Measurements from ENCODE around the gene KLF8.

The KLF8 gene

GRCh38 chrX:56268888-56269287, 36.7 kb downstream of the KLF8 start:
- Mint-ChIP-seq H3K36me3 (peaks cover 18% of the 10 kb centered on the region), H3K4me1 (no peaks in the 10 kb centered on the region), H3K27ac (no peak overlapping the region), H3K27me3 (no peaks in the 10 kb centered on the region), H3K4me3 (no peak overlapping the region), H3K9me3 (no peaks in the 10 kb centered on the region)
- ATAC-seq (ENCODE audit: low read depth) (no peak), DNase-seq (ENCODE audit: low spot score in 2 of 2) (no peak)

- Mint-ChIP-seq H3K4me1 (peaks cover 5% of the 10 kb centered on the region), H3K4me3 (no peak overlapping the region), H3K9me3 (no peaks in the 10 kb centered on the region), H3K27me3 (no peaks in the 10 kb centered on the region), H3K36me3 (peaks cover 16% of the 10 kb centered on the region), H3K27ac (no peak overlapping the region)
- ATAC-seq (ENCODE audit: low read depth) (no peak), DNase-seq (ENCODE audit: low spot score in 2 of 2) (no peak)
Measured at GRCh38 chrX:56278692-56279091, 46.5 kb downstream of the KLF8 start.

GRCh38 chrX:56279863-56280262, 47.7 kb downstream of the KLF8 start:
- DNase-seq (ENCODE audit: low spot score in 2 of 2): no peak
- Mint-ChIP-seq H3K4me3 (no peak overlapping the region), H3K4me1 (no peaks in the 10 kb centered on the region), H3K27me3 (no peaks in the 10 kb centered on the region), H3K36me3 (peaks cover 18% of the 10 kb centered on the region), H3K9me3 (no peaks in the 10 kb centered on the region), H3K27ac (no peak overlapping the region)
- ATAC-seq (ENCODE audit: low read depth): no peak

GRCh38 chrX:56281789-56282188, 49.6 kb downstream of the KLF8 start:
- Mint-ChIP-seq H3K36me3 (peaks cover 20% of the 10 kb centered on the region), H3K27me3 (no peaks in the 10 kb centered on the region), H3K9me3 (no peaks in the 10 kb centered on the region), H3K4me3 (no peak overlapping the region), H3K27ac (no peak overlapping the region), H3K4me1 (no peaks in the 10 kb centered on the region)
- no peak for ATAC-seq (ENCODE audit: low read depth)
- DNase-seq (ENCODE audit: low spot score in 2 of 2): no peak

- Mint-ChIP-seq H3K36me3 (peaks cover 24% of the 10 kb centered on the region), H3K27ac (no peak overlapping the region), H3K4me1 (no peaks in the 10 kb centered on the region)
Measured at GRCh38 chrX:56284269-56284668, 52.1 kb downstream of the KLF8 start.

GRCh38 chrX:56288608-56289007, 56.5 kb downstream of the KLF8 start:
- ATAC-seq (ENCODE audit: low read depth): no peak
- no peak overlapping the region for H3K4me3 Mint-ChIP-seq

More at GRCh38 chrX:56284269-56284668, 52.1 kb downstream of the KLF8 start:
- DNase-seq (ENCODE audit: low spot score in 2 of 2) (no peak), ATAC-seq (ENCODE audit: low read depth) (no peak)
- Mint-ChIP-seq H3K27me3 (no peaks in the 10 kb centered on the region), H3K4me3 (no peak overlapping the region), H3K9me3 (no peaks in the 10 kb centered on the region)

GRCh38 chrX:56289449-56289848, 57.3 kb downstream of the KLF8 start:
- DNase-seq (ENCODE audit: low spot score in 2 of 2) (no peak), ATAC-seq (ENCODE audit: low read depth) (no peak)
- Mint-ChIP-seq H3K4me1 (no peaks in the 10 kb centered on the region), H3K36me3 (peaks cover 18% of the 10 kb centered on the region), H3K4me3 (no peak overlapping the region), H3K9me3 (peaks cover 3% of the 10 kb centered on the region), H3K27ac (no peak overlapping the region), H3K27me3 (no peaks in the 10 kb centered on the region)

More at GRCh38 chrX:56288608-56289007, 56.5 kb downstream of the KLF8 start:
- Mint-ChIP-seq H3K4me1 (no peaks in the 10 kb centered on the region), H3K27ac (no peak overlapping the region), H3K27me3 (no peaks in the 10 kb centered on the region), H3K9me3 (no peaks in the 10 kb centered on the region), H3K36me3 (peaks cover 20% of the 10 kb centered on the region)
- DNase-seq (ENCODE audit: low spot score in 2 of 2): no peak

GRCh38 chrX:56308726-56309125, 76.6 kb downstream of the KLF8 start:
- Mint-ChIP-seq H3K27me3 (no peaks in the 10 kb centered on the region), H3K27ac (no peak overlapping the region), H3K4me1 (no peaks in the 10 kb centered on the region), H3K4me3 (no peak overlapping the region), H3K9me3 (peaks cover 7% of the 10 kb centered on the region), H3K36me3 (peaks cover 40% of the 10 kb centered on the region)
- ATAC-seq (ENCODE audit: low read depth) (no peak), DNase-seq (ENCODE audit: low spot score in 2 of 2) (no peak)

- no peak overlapping the region for H3K4me3 Mint-ChIP-seq
- H3K36me3 Mint-ChIP-seq: peaks cover 38% of the 10 kb centered on the region
- H3K27ac Mint-ChIP-seq: no peak overlapping the region
- ATAC-seq (ENCODE audit: low read depth) (no peak), DNase-seq (ENCODE audit: low spot score in 2 of 2) (no peak)
- H3K4me1 Mint-ChIP-seq: peaks cover 2% of the 10 kb centered on the region
- H3K27me3 Mint-ChIP-seq: no peaks in the 10 kb centered on the region
- H3K9me3 Mint-ChIP-seq: peaks cover 7% of the 10 kb centered on the region
Measured at GRCh38 chrX:56309881-56310280, 77.7 kb downstream of the KLF8 start.

- peaks cover 7% of the 10 kb centered on the region for H3K9me3 Mint-ChIP-seq
- H3K36me3 Mint-ChIP-seq: peaks cover 36% of the 10 kb centered on the region
- H3K4me1 Mint-ChIP-seq: peaks cover 2% of the 10 kb centered on the region
- H3K27me3 Mint-ChIP-seq: no peaks in the 10 kb centered on the region
- H3K27ac Mint-ChIP-seq: no peak overlapping the region
- DNase-seq (ENCODE audit: low spot score in 2 of 2) (no peak), ATAC-seq (ENCODE audit: low read depth) (no peak)
- no peak overlapping the region for H3K4me3 Mint-ChIP-seq
Measured at GRCh38 chrX:56310581-56310980, 78.4 kb downstream of the KLF8 start.

- Mint-ChIP-seq H3K4me1 (peaks cover 2% of the 10 kb centered on the region), H3K27me3 (no peaks in the 10 kb centered on the region), H3K27ac (no peak overlapping the region), H3K9me3 (peaks cover 3% of the 10 kb centered on the region), H3K4me3 (no peak overlapping the region), H3K36me3 (peaks cover 20% of the 10 kb centered on the region)
- DNase-seq (ENCODE audit: low spot score in 2 of 2) (no peak), ATAC-seq (ENCODE audit: low read depth) (no peak)
Measured at GRCh38 chrX:56313308-56313707, 81.2 kb downstream of the KLF8 start.

- Mint-ChIP-seq H3K27me3 (no peaks in the 10 kb centered on the region), H3K4me1 (peaks cover 2% of the 10 kb centered on the region), H3K36me3 (peaks cover 12% of the 10 kb centered on the region), H3K4me3 (no peak overlapping the region), H3K27ac (no peak overlapping the region), H3K9me3 (no peaks in the 10 kb centered on the region)
- no peak for DNase-seq (ENCODE audit: low spot score in 2 of 2)
- ATAC-seq (ENCODE audit: low read depth): no peak
Measured at GRCh38 chrX:56314334-56314733, 82.2 kb downstream of the KLF8 start.

- H3K9me3 Mint-ChIP-seq: peaks cover 4% of the 10 kb centered on the region
- no peak overlapping the region for H3K27ac Mint-ChIP-seq
- H3K27me3 Mint-ChIP-seq: no peaks in the 10 kb centered on the region
- no peak for DNase-seq (ENCODE audit: low spot score in 2 of 2)
- H3K4me1 Mint-ChIP-seq: peaks cover 2% of the 10 kb centered on the region
- no peaks in the 10 kb centered on the region for H3K36me3 Mint-ChIP-seq
- ATAC-seq (ENCODE audit: low read depth): no peak
- no peak overlapping the region for H3K4me3 Mint-ChIP-seq
Measured at GRCh38 chrX:56318076-56318475, 85.9 kb downstream of the KLF8 start.

GRCh38 chrX:56319165-56319564, 87.0 kb downstream of the KLF8 start:
- H3K27ac Mint-ChIP-seq: no peak overlapping the region
- peaks cover 1% of the 10 kb centered on the region for H3K4me1 Mint-ChIP-seq
- no peak for ATAC-seq (ENCODE audit: low read depth)
- H3K36me3 Mint-ChIP-seq: no peaks in the 10 kb centered on the region
- no peaks in the 10 kb centered on the region for H3K27me3 Mint-ChIP-seq
- no peak for DNase-seq (ENCODE audit: low spot score in 2 of 2)
- no peak overlapping the region for H3K4me3 Mint-ChIP-seq
- H3K9me3 Mint-ChIP-seq: peaks cover 4% of the 10 kb centered on the region
